K562 (cell line): ENCODE measurements around the gene MCM9. TPM values are rescaled to one million over a fixed set of nuclear protein-coding genes. Genes with fewer than 3 reads are reported as not detected.

Experiments used
- ATAC-seq: fragments of 200-7000 bp; cut with Tn5 transposase; 3 replicates; pipeline ENCODE4 v1.9.1; 2020; ENCODE audit warnings: moderate library complexity
- BruUV-seq: library from RNA; stranded (reverse); fragments of 400-500 nt; replicated peaks from 2 replicates; lab custom pipeline; 2021; lab: Mats Ljungman, UMichigan
- CTCF ChIA-PET: fragments of 300-600 bp; formaldehyde crosslinking; extraction: SDS; loops from one replicate; lab custom pipeline; 2021; ENCODE audit warnings: low intra/inter-chr PET ratio; lab: Yijun Ruan, JAX
- POLR2A ChIA-PET: fragments of 300-600, 350-650 bp; sonication (Branson Sonifier 250); formaldehyde crosslinking; extraction: SDS; loops from one replicate; lab custom pipeline; 2021; ENCODE audit warnings: antibody characterized with exemption, inconsistent platforms; lab: Yijun Ruan, JAX
- DNase-seq, 4 experiments: peaks; one replicate each; pipeline versions ENCODE4 v3.0.0 to v3.0.0-alpha.2; 2011 to 2018; ENCODE audit warnings: low spot score in 3 of 4, mixed read lengths in 3 of 4; ENCODE audit errors: extremely low read depth in 1 of 4
- FAIRE-seq: peaks from 2 replicates; lab custom pipeline; 2011; peaks lifted over from hg19 to GRCh38; lab: Jason Lieb, UNC
- H2AFZ ChIP-seq: 2 replicates; pipeline ENCODE4 v1.6.0; 2011; ENCODE audit warnings: low read depth, low read length, control low read depth, inconsistent platforms
- H3K27ac ChIP-seq: fragments of 200-600 bp; 3 replicates; pipeline ENCODE4 v1.8.0; 2011; ENCODE audit warnings: low read depth, mild to moderate bottlenecking, control low read depth, inconsistent platforms, low read length, moderate library complexity, mixed read lengths; ENCODE audit errors: extremely low read depth
- H3K27me3 ChIP-seq, 2 experiments: fragments of 300-600 bp in 1 of 2; 2 replicates in 1 of 2; 3 replicates in 1 of 2; pipeline versions ENCODE4 v1.6.0 to v1.8.0; 2011; ENCODE audit warnings: inconsistent platforms in 2 of 2, low read length in 2 of 2, mild to moderate bottlenecking in 1 of 2, mixed read lengths in 1 of 2, moderate library complexity in 1 of 2; ENCODE audit not compliant: control insufficient read depth in 2 of 2, insufficient read depth in 2 of 2
- H3K36me3 ChIP-seq: fragments of 300-600 bp; 3 replicates; pipeline ENCODE4 v1.8.0; 2011; ENCODE audit warnings: mild to moderate bottlenecking, low read length, inconsistent platforms; ENCODE audit not compliant: control insufficient read depth, insufficient read depth
- H3K4me1 ChIP-seq, 2 experiments: fragments of 200-600 bp in 1 of 2; replicated peaks in 1 of 2; 2 replicates in 1 of 2; 3 replicates in 1 of 2; pipeline versions ENCODE4 v1.5.1 to v1.8.0; 2011; ENCODE audit warnings: inconsistent platforms in 2 of 2, low read length in 2 of 2, mild to moderate bottlenecking in 1 of 2, mixed read lengths in 1 of 2, moderate library complexity in 1 of 2; ENCODE audit not compliant: control insufficient read depth in 2 of 2, insufficient read depth in 2 of 2
- H3K4me2 ChIP-seq: 2 replicates; pipeline ENCODE4 v1.6.1; 2011; ENCODE audit warnings: low read length, control low read depth, inconsistent platforms, mixed read lengths; ENCODE audit not compliant: insufficient read depth
- H3K4me3 ChIP-seq: fragments of 200-600 bp; sonication (generic), shearing (Covaris generic); 2 replicates; pipeline ENCODE4 v1.5.1; 2016; ENCODE audit warnings: control low read depth, inconsistent platforms
- H3K79me2 ChIP-seq: fragments of 200-600 bp; 3 replicates; pipeline ENCODE4 v1.8.0; 2011; ENCODE audit warnings: low read length, inconsistent platforms; ENCODE audit not compliant: control insufficient read depth, insufficient read depth
- H3K9ac ChIP-seq, 2 experiments: 2 replicates each; pipeline versions ENCODE4 v1.6.0 to v1.6.1; 2011; ENCODE audit warnings: low read depth in 2 of 2, low read length in 2 of 2, control low read depth in 1 of 2, inconsistent platforms in 1 of 2, mild to moderate bottlenecking in 1 of 2, mixed read lengths in 1 of 2; ENCODE audit not compliant: insufficient read depth in 1 of 2
- H3K9me1 ChIP-seq: one replicate; pipeline ENCODE4 v1.6.0; 2011; ENCODE audit warnings: inconsistent platforms, mild to moderate bottlenecking, low read length, moderate library complexity; ENCODE audit not compliant: control insufficient read depth, insufficient read depth
- H3K9me3 ChIP-seq: replicated peaks from 2 replicates; pipeline ENCODE4 v1.5.1; 2011; ENCODE audit warnings: low read depth, low read length, inconsistent platforms; ENCODE audit not compliant: control insufficient read depth, insufficient read depth
- H4K20me1 ChIP-seq: replicated peaks from 2 replicates; pipeline ENCODE4 v1.6.1; 2011; ENCODE audit warnings: low read length, inconsistent platforms, mixed read lengths; ENCODE audit not compliant: control insufficient read depth, insufficient read depth
- CUX1 ChIP-seq: fragments of 200-800 bp; sonication (Bioruptor generic); IDR thresholded peaks from 2 replicates; pipeline ENCODE4 v1.6.1; 2016; ENCODE audit warnings: missing genetic modification characterization, missing compliant biosample characterization
- ETS2 ChIP-seq: IDR thresholded peaks from 2 replicates; pipeline ENCODE4 v1.6.1; 2016; ENCODE audit warnings: borderline replicate concordance, missing genetic modification characterization, mild to moderate bottlenecking, moderate library complexity, missing compliant biosample characterization; ENCODE audit not compliant: poor library complexity, severe bottlenecking
- MGA ChIP-seq: fragments of 450-650 bp; IDR thresholded peaks from 2 replicates; pipeline ENCODE4 v1.6.1; 2016; ENCODE audit warnings: mild to moderate bottlenecking, moderate library complexity
- POLR2H ChIP-seq: IDR thresholded peaks from 2 replicates; pipeline ENCODE4 v1.6.1; 2016; ENCODE audit warnings: missing genetic modification characterization, low read depth, mild to moderate bottlenecking, control low read depth, missing compliant biosample characterization, moderate library complexity
- ZNF780A ChIP-seq: fragments of 250-450 bp; sonication (Bioruptor Pico); IDR thresholded peaks from 2 replicates; pipeline ENCODE4 v1.5.0; 2021; ENCODE audit warnings: mild to moderate bottlenecking
- WGBS: fragments of 100-300 bp; shearing (Covaris generic); methylation state at CpG from one replicate; pipeline ENCODE4 v1.1.6; 2016; ENCODE audit warnings: low coverage, mixed read lengths; ENCODE audit not compliant: insufficient coverage; ENCODE audit errors: missing lambda C conversion rate; 5-methylcytosine and 5-hydroxymethylcytosine counted together
- in situ Hi-C: fragments of 300-500 bp; cut with MboI; formaldehyde crosslinking; loops from 4 replicates; pipeline ENCODE4 v1.15.0; 2018; ENCODE audit warnings: inconsistent platforms, mixed read lengths
- intact Hi-C: fragments of 100-400 bp; cut with micrococcal nuclease; formaldehyde crosslinking; loops from 2 replicates; pipeline ENCODE4 v1.14.2; 2022
- polyA plus RNA-seq, 8 experiments: library from polyadenylated mRNA; depleted of rRNA in 4 of 8; stranded (reverse) in 5 of 8; unstranded in 3 of 8; fragments of >200 nt; fragmentation: Nextera tagmentation in 2 of 8; fragmentation: Illumina TruSeq in 1 of 8; extraction: Ambion mirVana in 2 of 8; extraction: Trizol in 1 of 8; gene quantifications; 2 replicates each; pipeline versions ENCODE4 v1.2.1 to v1.2.3, GENCODE V29; 2011 to 2014; ENCODE audit warnings: inconsistent platforms in 1 of 8, missing spikeins in 1 of 8
- total RNA-seq, 7 experiments: library from RNA; depleted of rRNA in 6 of 7; stranded (reverse); fragments of >200 nt in 6 of 7; fragmentation: Illumina TruSeq in 2 of 7; extraction: Trizol in 2 of 7; gene quantifications; 2 replicates each; pipeline versions ENCODE4 v1.2.1 to v1.2.3, GENCODE V29; 2011 to 2021; ENCODE audit warnings: low replicate concordance in 1 of 7

The MCM9 gene
- total and polyA plus RNA-seq, 9 of the 15 experiments (the other 6 are each of a cell fraction or from before 2014, with no cell fraction given) = 4.8 to 16.7 (median 11.6) TPM

- Histone ChIP-seq H3K4me3 (peak overlapping the region; percentile 72), H3K27me3 (no peaks in the 10 kb centered on the region), H3K79me2 (peaks cover 97% of the 10 kb centered on the region), H3K9ac (peak overlapping the region in 1 of 2 experiments; percentile 95; a peak in 2 of 4 replicates), H3K9me1 (no peaks in the 10 kb centered on the region), H3K27ac (peak overlapping the region; percentile 93), H3K9me3 (no peaks in the 10 kb centered on the region), H3K4me2 (peak overlapping the region; percentile 93), H4K20me1 (no peaks in the 10 kb centered on the region), H2AFZ (peak overlapping the region; percentile 88), H3K36me3 (peaks cover 36% of the 10 kb centered on the region), H3K4me1 (peaks cover 20 to 47% of the 10 kb centered on the region in 2 experiments)
- no peak for FAIRE-seq
- intact Hi-C loops (loop anchor here (2.0 to 10.0 kb wide), 2 partner anchors 39 to 241 kb away; partner anchors contain the start of genes CEP85L and MCM9), in situ Hi-C loops (no loop called here)
- WGBS = 3% methylated on average over 2 of the region's 2 CpGs
- ChIA-PET CTCF (no interaction called here), POLR2A (interaction anchor here (1.0 to 4.0 kb wide), 7 partner anchors 8 to 138 kb away, joined by 3 to 14 read pairs (median 5); partner anchors contain the start of gene MCM9)
- no peak for ATAC-seq
- no peak for DNase-seq
- BruUV-seq = no TSS peak
- peak; percentile 79 for TF ChIP-seq POLR2H (tag)
- no peak for TF ChIP-seq CUX1 (CRISPR knock-in tag)
- TF ChIP-seq MGA = no peak
- no peak for TF ChIP-seq ETS2 (tag)
- TF ChIP-seq ZNF780A = no peak
Measured at GRCh38 chr6:118895859-118896258, 39.1 kb downstream of the MCM9 start.
